CD4-positive, CD25-positive, alpha-beta regulatory T cell (primary cell): Measurements from ENCODE around the gene CEP19. TPM values are rescaled to one million over a fixed set of nuclear protein-coding genes. Genes with fewer than 3 reads are reported as not detected.

Experiments used
- ATAC-seq, 2 donors: fragments of 150-1000 bp; cut with Tn5 transposase; one replicate each; pipeline ENCODE4 v1.10.0; 2021; ENCODE audit warnings: low read depth in 2 of 2, moderate number of reproducible peaks in 2 of 2, moderate library complexity in 1 of 2
- DNase-seq, 3 donors: peaks; one replicate each; pipeline versions ENCODE4 v3.0.0 to v3.0.0-alpha.2; 2012 to 2022; ENCODE audit warnings: mixed read lengths in 1 of 3
- H3K27ac ChIP-seq: one replicate; pipeline ENCODE4 v1.7.0; 2013; ENCODE audit warnings: mild to moderate bottlenecking, low read length; ENCODE audit not compliant: insufficient read depth, poor library complexity, severe bottlenecking
- H3K27me3 ChIP-seq: one replicate; pipeline ENCODE4 v1.7.0; 2013; ENCODE audit warnings: low read length; ENCODE audit not compliant: control insufficient read depth, insufficient read depth
- H3K36me3 ChIP-seq: one replicate; pipeline ENCODE4 v1.7.0; 2013; ENCODE audit warnings: mild to moderate bottlenecking, low read length, moderate library complexity; ENCODE audit not compliant: control insufficient read depth, insufficient read depth
- H3K4me1 ChIP-seq: 2 replicates; pipeline ENCODE4 v1.7.0; 2013; ENCODE audit warnings: mild to moderate bottlenecking, low read length; ENCODE audit not compliant: insufficient read depth, control insufficient read depth, poor library complexity, severe bottlenecking
- H3K4me3 ChIP-seq: one replicate; pipeline ENCODE4 v1.7.0; 2013; ENCODE audit warnings: low read depth, mild to moderate bottlenecking, low read length, moderate library complexity
- H3K9me3 ChIP-seq, 2 experiments: 1 replicate in 1 of 2; 2 replicates in 1 of 2; pipeline ENCODE4 v1.7.0; 2013; ENCODE audit warnings: low read length in 2 of 2, mild to moderate bottlenecking in 1 of 2, moderate library complexity in 1 of 2; ENCODE audit not compliant: control insufficient read depth in 2 of 2
- H3K27ac Mint-ChIP-seq, 3 donors: one replicate each; pipeline ENCODE4 v1.8.0; 2020 to 2022; ENCODE audit warnings: mild to moderate bottlenecking in 3 of 3, mixed read lengths in 3 of 3, moderate library complexity in 2 of 3
- H3K27me3 Mint-ChIP-seq: one replicate; pipeline ENCODE4 v1.8.0; 2022; ENCODE audit warnings: mild to moderate bottlenecking, mixed read lengths
- H3K36me3 Mint-ChIP-seq: one replicate; pipeline ENCODE4 v1.8.0; 2020; ENCODE audit warnings: mixed read lengths
- H3K4me1 Mint-ChIP-seq, 4 donors: one replicate each; pipeline ENCODE4 v1.8.0; 2020 to 2022; ENCODE audit warnings: mixed read lengths in 4 of 4, mild to moderate bottlenecking in 1 of 4
- H3K4me3 Mint-ChIP-seq, 4 donors: one replicate each; pipeline ENCODE4 v1.8.0; 2020 to 2022; ENCODE audit warnings: mild to moderate bottlenecking in 4 of 4, mixed read lengths in 4 of 4, moderate library complexity in 3 of 4
- H3K9me3 Mint-ChIP-seq, 7 donors: one replicate each; pipeline ENCODE4 v1.8.0; 2020 to 2022; ENCODE audit warnings: mixed read lengths in 7 of 7, mild to moderate bottlenecking in 3 of 7, moderate library complexity in 2 of 7
- polyA plus RNA-seq, 4 donors: library from polyadenylated mRNA; unstranded; fragments of 300-500 nt; fragmentation: Illumina TruSeq; gene quantifications; one replicate each; pipeline ENCODE4 v1.2.3, GENCODE V29; 2021
- total RNA-seq: library from RNA; stranded (reverse); gene quantifications from one replicate; pipeline ENCODE4 v1.2.3, GENCODE V29; 2022

CEP19 gene
- total and polyA plus RNA-seq, 5 donors from 2014 or later = 1.9 to 6.2 (median 5.2) TPM

GRCh38 chr3:196659901-196660351 is 52.1 kb downstream of the CEP19 start:
- no peaks in the 10 kb centered on the region for H3K9me3 ChIP-seq
- peaks cover 53% of the 10 kb centered on the region for H3K36me3 ChIP-seq
- ATAC-seq (no peak), DNase-seq (no peak)
- no peak overlapping the region for H3K4me3 Mint-ChIP-seq
- H3K4me1 Mint-ChIP-seq = peaks cover 0 to 5% (median 0%) of the 10 kb centered on the region in 4 donors
- no peaks in the 10 kb centered on the region for H3K27me3 Mint-ChIP-seq
- H3K4me3 ChIP-seq = no peak overlapping the region
- peaks cover 21% of the 10 kb centered on the region for H3K36me3 Mint-ChIP-seq
- no peak overlapping the region for H3K27ac Mint-ChIP-seq
- no peaks in the 10 kb centered on the region for H3K9me3 Mint-ChIP-seq
- H3K27ac ChIP-seq = no peak overlapping the region
- H3K27me3 ChIP-seq = no peaks in the 10 kb centered on the region
- no peaks in the 10 kb centered on the region for H3K4me1 ChIP-seq

Other genes with a start within 250 kb of the CEP19 start
- 29.5 TPM for gene RNF168, start 208.5 kb downstream of the CEP19 start, total RNA-seq
- 10 to 100 TPM in 1 of 4 donors, 1 to 10 TPM in 3; 8.3 to 10.5 (median 8.6) TPM for gene RNF168, start 208.5 kb downstream of the CEP19 start, polyA plus RNA-seq
- not detected for gene SMCO1, start 196.9 kb downstream of the CEP19 start, total RNA-seq
- gene SMCO1, start 196.9 kb downstream of the CEP19 start, polyA plus RNA-seq = not detected
- gene WDR53, start 143.7 kb downstream of the CEP19 start, total RNA-seq = 32.3 TPM
- 10 to 100 TPM; 34.0 to 46.0 (median 36.4) TPM for gene WDR53, start 143.7 kb downstream of the CEP19 start, polyA plus RNA-seq
- 9.1 TPM for gene FBXO45, start 143.6 kb downstream of the CEP19 start, total RNA-seq
- 1 to 10 TPM; 3.2 to 8.2 (median 4.6) TPM for gene FBXO45, start 143.6 kb downstream of the CEP19 start, polyA plus RNA-seq
- 18.3 TPM for gene NRROS, start 72.6 kb downstream of the CEP19 start, total RNA-seq
- gene NRROS, start 72.6 kb downstream of the CEP19 start, polyA plus RNA-seq = 1 to 10 TPM; 2.5 to 7.1 (median 4.0) TPM
- gene PIGX, start 127 bp upstream of the CEP19 start, total RNA-seq = 17.2 TPM
- 10 to 100 TPM; 18.8 to 40.4 (median 25.9) TPM for gene PIGX, start 127 bp upstream of the CEP19 start, polyA plus RNA-seq
- gene PAK2, start 27.6 kb upstream of the CEP19 start, total RNA-seq = 83.7 TPM
- 10 to 100 TPM; 37.5 to 46.4 (median 41.7) TPM for gene PAK2, start 27.6 kb upstream of the CEP19 start, polyA plus RNA-seq
- gene SENP5, start 155.7 kb upstream of the CEP19 start, total RNA-seq = 67.5 TPM
- 1 to 10 TPM; 6.2 to 9.8 (median 6.8) TPM for gene SENP5, start 155.7 kb upstream of the CEP19 start, polyA plus RNA-seq
- 46.0 TPM for gene NCBP2, start 230.3 kb upstream of the CEP19 start, total RNA-seq
- 10 to 100 TPM; 56.7 to 78.0 (median 69.6) TPM for gene NCBP2, start 230.3 kb upstream of the CEP19 start, polyA plus RNA-seq